Measurements from ENCODE around the gene GALNT15.

Gene GALNT15

DNA sequence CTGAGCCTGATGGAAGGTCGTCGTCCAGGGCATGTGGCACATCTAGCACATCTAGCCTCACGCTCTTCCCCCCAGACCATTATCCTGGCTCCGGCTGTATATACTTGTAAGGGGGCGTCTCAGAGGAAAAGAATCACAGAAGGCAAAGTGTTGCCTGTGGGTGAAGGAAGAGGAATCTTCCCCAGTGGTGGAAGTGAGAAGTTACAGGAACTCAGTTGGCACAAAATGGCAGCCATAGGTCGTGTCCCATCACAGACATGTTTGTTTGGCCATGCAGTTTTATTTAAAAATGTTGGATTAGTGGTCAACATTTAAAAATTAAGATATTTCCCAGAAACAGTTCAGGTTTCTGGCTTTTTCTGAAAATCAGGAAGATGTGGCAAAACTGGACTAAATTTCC, 13.6 kb downstream of the GALNT15 start:
- DNase-seq, result no peak

DNA sequence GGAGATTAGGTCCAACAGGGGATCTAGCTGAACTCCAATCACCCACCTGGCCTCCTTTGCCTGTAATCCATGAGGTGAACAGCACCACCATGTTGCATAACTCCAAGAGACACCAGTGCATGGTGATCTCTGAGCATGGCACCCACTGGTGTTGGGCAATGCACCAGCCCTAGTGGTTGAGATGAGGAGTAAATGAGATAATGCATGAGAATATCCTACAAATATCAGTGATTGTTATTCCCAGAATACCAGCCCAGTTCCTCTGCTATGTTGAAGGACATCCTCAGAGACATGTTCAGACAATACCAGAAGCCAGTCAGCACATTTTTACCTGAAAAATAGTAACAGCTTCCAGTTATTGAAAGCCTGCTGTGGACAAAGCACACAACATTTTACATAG, 14.7 kb downstream of the GALNT15 start:
- no peak for DNase-seq

- no peak for DNase-seq
Observed at GRCh38 chr3:16190704-16191103, 16.2 kb downstream of the GALNT15 start.

DNA sequence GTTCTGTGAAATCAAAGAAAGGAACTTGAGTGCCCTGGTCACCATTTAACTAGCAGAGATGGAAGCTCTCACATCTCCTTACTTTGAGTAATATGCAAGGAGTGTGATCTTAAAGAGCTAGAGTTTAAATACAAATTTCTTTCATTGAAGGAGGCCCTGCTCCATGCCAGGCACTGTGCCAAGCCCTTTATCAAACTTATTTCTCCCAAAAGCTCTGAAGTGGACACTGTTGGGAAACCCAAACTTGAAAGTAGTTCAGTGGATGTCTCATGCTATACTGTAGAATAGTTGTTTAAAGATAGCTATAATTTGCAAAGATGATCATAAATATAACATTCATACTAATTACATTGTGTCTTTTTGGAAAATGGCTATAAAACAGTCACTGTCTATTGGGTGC, 17.1 kb downstream of the GALNT15 start:
- DNase-seq, result no peak

DNA sequence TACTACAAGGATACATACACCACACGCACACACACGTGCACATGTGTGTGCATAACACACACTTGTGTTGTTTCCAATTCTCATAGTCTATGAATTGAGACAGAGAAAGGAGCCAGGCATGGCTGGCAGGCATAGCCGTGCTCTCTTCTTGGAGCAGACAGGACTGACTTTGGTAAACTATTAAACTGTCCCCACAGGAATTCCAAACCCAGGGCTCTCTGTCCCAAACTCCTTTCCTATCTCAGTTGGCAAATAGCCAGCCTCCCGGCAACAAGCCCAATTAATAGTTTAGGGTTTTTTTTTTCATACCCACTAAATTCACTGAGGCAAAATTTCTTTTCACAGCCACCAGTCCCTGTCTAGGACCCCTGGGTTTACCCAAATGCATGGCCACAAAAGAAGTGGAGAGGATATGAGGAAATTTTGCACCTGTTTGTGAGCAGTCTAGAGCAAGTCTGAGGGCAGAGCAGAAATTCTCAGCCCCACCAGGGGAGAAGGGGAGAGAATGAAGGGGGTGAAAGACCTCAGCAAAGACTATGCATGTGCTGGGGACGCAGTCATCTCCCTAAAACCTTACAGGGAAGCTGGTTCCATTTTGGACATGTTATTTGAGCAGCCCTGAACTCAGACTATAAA, 17.8 kb downstream of the GALNT15 start:
- DNase-seq, result no peak

DNA sequence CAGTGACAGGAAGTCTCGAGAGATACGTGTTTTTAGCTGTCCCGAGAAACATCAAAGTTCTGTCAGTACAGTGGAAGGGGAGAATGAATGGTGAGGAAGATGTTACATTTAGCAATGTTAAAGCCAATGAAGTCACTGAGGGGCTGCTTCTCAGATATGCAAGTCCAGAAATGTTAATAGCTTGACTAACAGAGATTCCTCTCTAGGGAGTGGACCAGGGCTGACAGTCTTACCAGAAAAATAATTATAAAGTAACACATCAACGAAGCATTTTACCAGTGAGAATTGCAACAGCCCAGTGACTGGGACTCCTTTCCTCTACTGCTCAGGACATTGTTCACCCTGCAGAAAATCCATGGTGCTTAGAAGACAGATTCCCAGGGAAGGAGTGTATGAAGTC, 23.9 kb downstream of the GALNT15 start:
- DNase-seq, result no peak

- DNase-seq, result no peak
Observed at GRCh38 chr3:16199769-16200168, 25.3 kb downstream of the GALNT15 start.

- DNase-seq, result no peak
Observed at GRCh38 chr3:16200411-16200810, 25.9 kb downstream of the GALNT15 start.

DNA sequence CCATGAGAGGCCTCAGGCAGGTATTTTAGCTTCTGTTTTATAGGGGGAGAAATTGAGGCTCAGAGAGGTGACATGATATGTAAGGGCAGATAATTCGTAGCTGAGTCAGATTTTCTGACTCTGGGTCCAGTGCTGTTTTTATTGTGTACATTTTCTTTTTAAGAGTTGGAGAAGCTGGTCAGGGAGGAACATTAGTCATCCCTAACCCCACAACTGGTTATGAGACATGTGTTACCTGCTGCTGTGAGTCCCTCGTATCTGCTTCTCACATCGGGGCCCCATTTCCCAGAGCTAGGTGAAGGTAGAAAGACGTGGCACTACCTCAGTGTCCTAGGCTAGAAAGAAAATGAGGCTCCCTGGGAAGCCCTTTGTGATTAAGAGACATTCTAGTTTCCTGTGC, 28.6 kb downstream of the GALNT15 start:
- no peak for DNase-seq

DNA sequence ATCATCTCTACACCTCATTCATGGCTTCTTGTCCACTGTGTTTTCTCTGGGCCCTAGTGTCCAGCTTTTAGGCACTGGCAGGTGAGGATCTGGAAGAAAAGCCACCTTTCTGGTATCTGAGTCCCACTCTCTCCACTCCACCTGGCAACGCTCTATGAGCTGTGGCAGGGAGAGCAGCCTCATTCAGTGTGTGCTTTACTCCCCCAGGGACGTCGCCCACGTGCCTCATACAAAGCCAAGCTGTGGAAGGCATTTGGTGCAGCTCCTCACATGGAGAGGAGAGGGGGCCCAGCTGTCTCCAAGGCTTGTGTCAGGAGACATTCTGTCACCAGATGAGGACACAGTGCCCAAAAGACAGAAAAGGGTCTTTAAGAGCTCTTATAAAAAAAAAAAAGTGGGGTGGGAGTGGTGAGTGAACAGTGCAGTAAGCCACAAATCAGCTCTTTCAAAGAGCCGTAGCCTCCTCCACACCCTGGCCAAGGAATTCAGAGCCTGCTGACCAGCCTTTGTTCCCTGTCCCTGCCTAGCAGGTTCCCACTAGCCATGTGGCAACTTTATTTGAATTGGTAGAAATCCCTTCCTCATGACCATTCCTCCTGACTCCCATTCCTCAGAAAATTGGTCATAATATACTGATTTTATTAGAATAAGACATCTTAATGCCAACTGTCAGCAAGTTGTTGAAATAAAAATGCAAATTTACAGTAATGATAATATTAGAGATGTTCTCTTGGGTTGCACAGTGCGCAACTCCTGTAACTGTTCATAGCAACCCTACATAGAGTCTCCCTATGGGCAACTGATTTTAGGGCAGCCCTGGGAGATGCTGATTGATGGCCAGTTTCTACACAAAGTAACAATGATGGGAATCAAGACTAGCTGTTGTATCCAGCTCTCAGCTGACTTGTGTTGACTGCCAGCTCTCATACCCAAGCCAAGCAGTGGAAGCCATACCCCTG, 29.5 kb downstream of the GALNT15 start:
- no peak for DNase-seq

DNA sequence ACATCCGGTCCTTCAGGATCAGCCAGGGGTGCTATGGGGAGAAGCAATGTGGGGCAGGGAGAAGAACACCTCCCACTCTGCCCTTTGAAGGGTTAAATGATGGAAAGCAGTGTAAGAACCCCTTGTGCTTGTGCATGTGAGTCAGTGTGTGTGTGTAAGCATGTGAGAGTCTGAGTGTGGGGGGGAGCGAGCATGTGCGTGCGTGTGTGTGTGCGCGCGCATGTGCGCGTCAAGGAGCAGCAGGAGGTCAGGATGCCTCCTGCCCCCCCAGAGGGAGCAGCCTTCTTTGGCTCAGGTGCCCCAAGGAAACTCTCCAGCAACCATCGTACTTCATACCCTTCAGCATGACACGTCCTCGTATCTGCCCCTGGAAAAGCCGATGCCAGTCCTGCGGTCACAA, 30.3 kb downstream of the GALNT15 start:
- no peak for DNase-seq

DNA sequence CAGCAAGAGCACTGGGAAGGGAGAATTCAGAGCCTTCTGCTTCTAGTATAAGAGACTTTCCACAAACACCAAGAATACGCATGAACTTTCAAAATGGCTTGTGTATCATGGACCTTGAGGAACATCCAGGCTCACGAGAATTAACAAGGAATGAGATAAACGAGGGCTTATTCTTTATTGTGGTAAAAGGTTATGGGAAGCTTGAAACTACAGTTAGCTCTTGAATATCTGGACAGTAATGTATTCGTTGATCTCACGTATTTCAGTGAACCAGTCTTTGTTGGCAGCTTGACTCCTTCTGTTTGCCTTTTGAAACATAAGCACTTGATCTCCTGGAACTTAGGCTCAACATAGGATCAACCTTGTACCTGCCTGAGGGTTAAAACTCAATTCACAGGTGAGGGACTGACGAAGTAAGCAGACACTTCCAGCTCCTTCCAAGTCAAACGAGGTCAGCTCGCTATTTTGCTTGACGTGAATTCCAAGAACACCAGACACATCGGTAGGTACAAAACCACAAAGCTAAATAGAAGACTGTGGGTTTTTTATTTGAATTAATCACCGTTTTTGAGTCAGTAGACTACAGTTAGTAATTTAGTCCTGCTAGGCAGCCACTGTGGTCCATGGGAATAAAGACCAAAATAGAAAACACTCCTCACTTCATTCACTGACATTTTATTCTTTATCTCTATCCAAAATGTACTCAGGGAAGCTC, 30.8 kb downstream of the GALNT15 start:
- no peak for DNase-seq

- DNase-seq, result no peak
Observed at GRCh38 chr3:16207031-16207430, 32.6 kb downstream of the GALNT15 start.

DNA sequence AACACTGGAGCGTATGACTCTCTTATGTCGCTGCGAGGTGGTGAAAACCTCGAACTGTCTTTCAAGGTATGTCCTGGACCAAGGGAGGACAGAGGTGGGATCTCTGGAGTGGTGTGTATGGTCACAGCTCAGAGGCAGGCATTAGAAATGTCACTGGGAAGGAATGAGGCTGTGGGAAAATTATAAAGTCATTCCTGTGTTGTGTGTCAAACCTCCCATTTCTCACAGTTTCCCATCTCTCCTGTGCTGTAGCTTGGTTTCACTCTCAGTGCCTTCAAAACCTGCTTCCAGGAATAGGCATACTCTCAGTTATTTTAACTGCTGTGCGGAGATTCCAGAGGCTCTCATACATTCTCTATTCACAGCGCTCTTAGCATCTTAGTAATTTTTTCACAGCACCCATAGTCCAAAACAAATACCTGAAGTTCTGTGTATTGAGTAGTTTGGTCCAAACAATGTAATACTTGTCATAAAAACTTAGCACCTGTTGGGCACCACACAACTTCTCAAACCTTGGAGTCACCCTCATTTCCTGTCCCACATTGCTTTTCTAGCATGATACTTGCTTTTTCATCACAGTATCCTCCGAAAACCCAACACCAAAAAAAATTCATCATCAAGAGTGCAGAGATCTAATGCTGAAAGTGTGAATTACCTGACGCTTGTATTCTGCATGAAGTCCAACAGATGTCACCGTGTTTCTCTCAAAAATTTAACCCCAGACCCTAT, 36.9 kb downstream of the GALNT15 start:
- no peak for DNase-seq

GRCh38 chr3:16214366-16214765, 39.9 kb downstream of the GALNT15 start:
- DNase-seq, result no peak

GRCh38 chr3:16216373-16216935, 42.0 kb downstream of the GALNT15 start:
- no peak for DNase-seq

GRCh38 chr3:16219777-16220176, 45.3 kb downstream of the GALNT15 start:
- DNase-seq, result no peak

DNA sequence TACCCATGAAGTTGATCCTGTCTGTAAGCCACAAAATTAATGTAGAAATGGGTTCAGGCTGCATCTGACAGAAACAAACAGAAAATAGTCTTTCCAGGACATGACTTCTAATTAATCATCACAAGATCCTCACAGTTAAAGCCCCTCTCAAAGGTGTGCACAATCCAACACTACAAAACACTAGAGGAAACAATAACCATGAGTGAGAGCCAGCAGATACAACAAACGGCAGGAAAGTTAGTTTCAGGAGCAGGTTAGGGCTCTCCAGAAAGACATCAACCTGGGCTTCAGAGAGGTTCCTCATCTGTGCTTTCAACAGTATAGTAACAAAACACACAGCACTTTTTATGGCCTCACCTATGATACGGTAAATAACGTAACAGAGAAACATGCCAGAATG, 47.5 kb downstream of the GALNT15 start:
- DNase-seq, result no peak

DNA sequence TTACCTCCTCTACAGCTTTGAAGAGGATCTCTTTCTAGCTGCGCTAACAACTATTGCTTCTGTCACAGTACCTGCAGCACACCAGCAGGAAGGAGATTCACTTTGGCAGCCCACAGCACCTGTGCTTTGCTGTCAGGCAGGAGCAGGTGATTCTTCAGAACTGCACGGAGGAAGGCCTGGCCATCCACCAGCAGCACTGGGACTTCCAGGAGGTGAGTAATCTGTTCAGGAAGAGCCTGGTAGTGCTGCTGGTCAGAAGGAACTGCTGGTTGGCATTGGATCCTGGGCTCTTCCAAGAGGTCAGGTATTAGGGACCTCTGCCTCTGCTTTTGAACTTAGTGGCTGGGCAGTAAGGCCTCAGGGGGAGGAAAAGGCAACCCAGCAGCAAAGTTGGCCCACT, 48.1 kb downstream of the GALNT15 start:
- no peak for DNase-seq

- DNase-seq, result no peak
Observed at GRCh38 chr3:16224325-16224724, 49.8 kb downstream of the GALNT15 start.

GRCh38 chr3:16227566-16227965, 53.1 kb downstream of the GALNT15 start:
- no peak for DNase-seq

DNA sequence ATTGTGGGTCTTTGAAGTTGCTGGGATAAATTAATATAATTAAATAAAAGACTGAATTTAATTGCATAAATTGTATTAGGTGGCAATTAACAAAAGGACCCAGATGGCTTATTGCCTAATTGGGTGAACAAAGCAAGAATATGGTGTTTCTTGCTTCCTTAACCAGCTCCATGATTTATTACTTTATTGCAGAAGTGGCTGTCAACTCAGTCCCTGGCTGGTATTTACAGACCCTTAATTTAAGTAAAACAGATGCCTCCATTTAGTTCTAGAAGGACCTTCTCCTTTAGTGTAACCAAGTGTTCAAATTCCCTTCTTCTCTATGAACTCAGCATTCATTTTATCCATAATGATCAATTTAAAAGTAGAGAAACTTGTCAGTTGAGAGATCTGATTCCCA, 55.2 kb downstream of the GALNT15 start:
- DNase-seq, result no peak

DNA sequence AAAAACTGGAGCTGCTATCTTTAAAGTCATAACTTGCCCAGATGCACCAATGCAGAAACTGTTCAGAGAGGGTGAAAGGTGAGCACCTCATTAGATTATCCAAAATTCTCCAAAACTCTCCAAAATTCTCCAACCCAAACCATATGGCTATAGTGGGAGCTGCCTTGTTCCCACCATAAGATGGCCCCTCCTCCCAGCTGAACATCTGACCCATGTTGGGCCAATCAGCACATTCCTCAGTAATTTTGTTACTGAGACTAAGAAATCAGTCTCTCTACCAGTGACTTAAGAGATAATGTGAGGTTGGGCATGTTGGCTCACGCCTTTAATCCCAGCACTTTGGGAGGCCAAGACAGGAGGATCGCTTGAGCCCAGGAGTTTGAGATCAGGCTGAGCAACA, 57.5 kb downstream of the GALNT15 start:
- no peak for DNase-seq

All from NCI-H510A treated with DMSO at 0.1 percent for 48 hours (cell line).